GM18517 (cell line): ENCODE measurements around the gene PCDH9.

Experiments used
- ATAC-seq: cut with Tn5 transposase; IDR thresholded peaks from one replicate; pipeline ENCODE4 v1.9.1; 2021; ENCODE audit warnings: mild to moderate bottlenecking, moderate library complexity; ENCODE audit not compliant: unreplicated experiment

PCDH9 gene

GRCh38 chr13:66506051-66506777 lies 723.9 kb downstream of the PCDH9 start:
- no peak for ATAC-seq

GRCh38 chr13:66503890-66504289 lies 726.2 kb downstream of the PCDH9 start:
- no peak for ATAC-seq

GRCh38 chr13:66501181-66501580 lies 729.0 kb downstream of the PCDH9 start:
- no peak for ATAC-seq

DNA sequence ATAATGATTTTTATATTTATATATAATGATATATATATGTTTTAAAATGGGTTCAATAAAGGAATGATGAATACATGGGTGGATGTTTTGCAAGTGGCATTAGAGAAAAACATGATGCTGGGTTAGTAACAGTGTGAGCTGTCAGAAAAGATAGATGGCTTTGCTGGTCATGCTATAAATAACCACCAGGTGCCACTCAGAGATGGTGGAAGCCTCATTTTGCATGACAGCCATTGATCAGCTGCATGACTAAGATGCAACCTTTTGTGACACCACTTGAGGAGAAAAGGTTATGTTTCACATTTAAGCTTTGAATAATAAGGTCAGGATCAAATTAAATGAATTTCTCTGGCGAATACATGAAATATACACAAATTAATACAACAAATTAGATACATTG lies 737.7 kb downstream of the PCDH9 start:
- ATAC-seq: peak; percentile 93

DNA sequence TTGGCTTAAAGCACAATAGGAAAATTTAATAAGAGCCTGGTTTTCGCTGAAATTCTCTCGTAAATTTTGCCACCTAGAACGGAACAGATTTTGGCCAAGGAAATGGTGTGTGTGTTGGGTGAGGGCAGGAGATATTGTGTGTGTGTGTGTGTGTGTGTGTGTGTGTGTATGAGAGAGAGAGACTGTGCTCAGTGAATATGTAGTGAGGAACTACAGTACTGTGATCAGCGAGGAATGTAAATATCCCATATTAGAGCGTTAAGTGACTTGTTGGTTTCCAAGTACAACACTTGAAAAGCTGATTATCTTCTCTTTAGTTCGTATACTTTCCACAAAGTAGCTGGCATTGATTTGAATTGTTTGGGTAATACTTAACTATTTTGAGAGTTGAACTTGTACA lies 738.9 kb downstream of the PCDH9 start:
- ATAC-seq: no peak

GRCh38 chr13:66489586-66489985 lies 740.5 kb downstream of the PCDH9 start:
- ATAC-seq: no peak

DNA sequence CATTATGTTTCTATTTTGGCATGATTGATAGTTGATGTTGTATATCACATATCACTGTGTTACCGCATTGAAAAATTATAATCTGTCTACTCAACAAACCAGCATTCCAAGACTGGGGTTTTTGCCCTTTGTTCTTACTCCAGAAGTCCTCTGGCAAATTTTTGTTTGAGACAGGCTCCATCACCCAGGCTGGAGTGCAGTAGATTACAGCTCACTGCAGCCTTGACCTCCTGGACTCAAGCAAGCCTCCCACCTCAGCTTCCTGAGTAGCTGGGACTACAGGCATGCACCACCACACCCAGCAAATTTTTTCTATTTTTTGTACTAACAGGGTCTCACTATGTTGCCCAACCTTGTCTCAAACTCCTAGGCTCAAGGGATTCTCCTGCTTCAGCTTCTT lies 741.0 kb downstream of the PCDH9 start:
- no peak for ATAC-seq

GRCh38 chr13:66483712-66484111 lies 746.4 kb downstream of the PCDH9 start:
- ATAC-seq: no peak

GRCh38 chr13:66482836-66483235 lies 747.3 kb downstream of the PCDH9 start:
- no peak for ATAC-seq

- ATAC-seq: no peak
These were observed 752.3 kb downstream of the PCDH9 start for GRCh38 chr13:66477816-66478215.

DNA sequence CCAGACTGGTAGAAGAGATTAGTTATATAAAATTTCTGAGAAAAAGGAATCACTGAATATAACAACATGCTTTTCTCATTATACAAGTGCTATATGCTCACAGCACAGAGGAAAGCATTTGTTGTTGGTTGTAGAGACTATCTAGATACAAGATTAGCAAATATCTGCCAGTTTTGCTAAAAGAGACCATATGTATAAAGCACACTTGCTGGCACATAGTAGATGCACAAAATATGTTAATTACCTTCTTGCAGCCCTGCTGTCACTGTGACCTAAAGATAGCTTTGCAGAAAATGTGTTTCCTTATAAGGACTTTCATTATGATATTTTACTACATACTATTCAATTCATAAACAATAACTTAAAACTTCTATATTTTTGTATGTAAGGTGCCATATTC lies 755.1 kb downstream of the PCDH9 start:
- no peak for ATAC-seq

- no peak for ATAC-seq
These were observed 760.4 kb downstream of the PCDH9 start for GRCh38 chr13:66469745-66470144.

DNA sequence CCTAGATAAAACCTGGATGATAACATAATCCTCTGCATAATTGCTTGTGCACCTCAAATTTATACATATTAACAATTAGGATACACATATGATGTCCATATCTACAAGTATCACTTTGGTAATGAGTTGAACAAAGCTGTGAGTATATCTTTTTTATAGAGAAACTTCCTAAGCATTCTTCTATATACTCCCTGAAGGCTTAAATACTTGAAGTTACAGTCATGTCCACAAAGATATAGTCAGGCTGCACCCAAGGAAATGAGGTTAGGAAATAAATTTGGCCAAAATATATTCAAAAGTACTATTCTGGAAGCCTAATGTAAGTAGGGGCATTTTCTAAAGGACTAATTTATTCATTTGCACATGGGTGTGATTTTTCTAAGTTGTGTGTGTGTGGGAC lies 761.5 kb downstream of the PCDH9 start:
- no peak for ATAC-seq

DNA sequence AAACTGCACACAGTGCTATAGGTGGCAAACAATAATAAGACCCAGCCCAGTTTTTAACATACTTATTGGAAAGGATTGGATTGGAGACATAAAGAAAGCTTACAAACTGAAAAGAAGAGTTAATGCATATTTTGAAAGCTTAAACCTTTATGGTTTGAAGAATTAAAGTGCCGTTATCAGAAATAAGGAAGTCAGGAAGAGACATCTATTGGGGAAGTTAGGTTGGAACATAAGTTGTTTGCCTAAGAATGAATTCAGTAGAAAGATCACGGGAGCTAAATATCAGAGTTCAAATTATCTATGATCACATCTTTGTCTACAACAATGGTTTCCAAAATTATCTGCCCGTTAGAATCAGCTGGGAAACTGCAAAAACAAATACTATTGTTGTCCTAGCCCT lies 767.9 kb downstream of the PCDH9 start:
- no peak for ATAC-seq

GRCh38 chr13:66461021-66461420 lies 769.1 kb downstream of the PCDH9 start:
- no peak for ATAC-seq

DNA sequence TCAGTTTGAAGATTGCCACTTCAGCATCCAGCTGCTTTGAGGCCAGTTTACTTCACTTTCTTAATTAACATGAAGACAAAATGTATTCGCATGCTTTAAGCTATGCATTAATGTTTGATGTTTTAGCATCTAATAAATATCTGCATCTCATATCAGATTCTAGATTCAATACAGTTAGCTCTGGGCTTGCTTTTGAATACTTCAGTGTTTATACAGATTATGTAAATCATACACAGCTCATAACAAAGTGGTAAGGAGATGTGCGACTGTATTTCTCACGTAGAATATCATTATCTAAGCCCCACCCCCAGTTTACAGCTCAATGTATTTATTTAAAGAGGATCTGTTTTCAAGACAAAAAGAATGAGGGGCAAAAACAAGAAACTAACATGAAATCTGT lies 770.5 kb downstream of the PCDH9 start:
- ATAC-seq: no peak

GRCh38 chr13:66459143-66459542 lies 771.0 kb downstream of the PCDH9 start:
- ATAC-seq: no peak

- ATAC-seq: no peak
These were observed 783.7 kb downstream of the PCDH9 start for GRCh38 chr13:66446413-66446812.

DNA sequence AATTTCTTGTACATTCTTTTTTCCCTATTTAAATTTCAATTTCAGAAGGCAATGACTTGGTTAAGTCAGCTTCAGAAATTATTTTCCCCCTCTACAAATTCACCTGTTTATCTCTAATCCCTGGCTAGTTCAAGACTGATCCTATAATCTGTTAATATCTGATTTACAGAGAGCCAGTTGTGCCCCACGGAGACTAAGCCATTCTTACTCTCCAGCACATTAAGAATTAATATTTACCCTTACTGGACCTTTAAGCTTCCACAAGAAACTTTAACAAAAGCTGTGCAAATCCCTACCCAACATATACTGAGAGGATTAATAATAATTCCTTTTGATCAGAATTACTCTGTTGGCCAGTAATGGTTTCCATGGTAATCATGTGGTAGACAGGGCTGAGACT lies 786.2 kb downstream of the PCDH9 start:
- ATAC-seq: no peak

DNA sequence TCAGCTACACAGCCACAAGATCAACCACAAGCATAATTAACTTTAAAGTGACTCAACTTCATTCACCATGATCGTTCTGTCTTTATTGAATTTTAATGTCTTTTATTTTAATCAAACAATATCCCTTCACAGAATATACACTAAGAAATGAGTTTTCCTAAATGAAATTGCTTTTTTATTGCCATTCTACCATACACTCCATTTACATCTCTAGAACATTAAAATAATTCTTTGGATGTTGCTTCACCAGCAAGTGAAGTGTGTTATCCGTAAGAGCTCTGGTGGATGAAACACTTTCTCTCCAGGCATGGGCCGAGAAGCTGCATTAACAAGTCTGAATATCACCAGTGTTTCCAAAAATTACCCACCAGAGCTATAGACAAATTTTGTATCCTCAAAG lies 789.2 kb downstream of the PCDH9 start:
- ATAC-seq: no peak

DNA sequence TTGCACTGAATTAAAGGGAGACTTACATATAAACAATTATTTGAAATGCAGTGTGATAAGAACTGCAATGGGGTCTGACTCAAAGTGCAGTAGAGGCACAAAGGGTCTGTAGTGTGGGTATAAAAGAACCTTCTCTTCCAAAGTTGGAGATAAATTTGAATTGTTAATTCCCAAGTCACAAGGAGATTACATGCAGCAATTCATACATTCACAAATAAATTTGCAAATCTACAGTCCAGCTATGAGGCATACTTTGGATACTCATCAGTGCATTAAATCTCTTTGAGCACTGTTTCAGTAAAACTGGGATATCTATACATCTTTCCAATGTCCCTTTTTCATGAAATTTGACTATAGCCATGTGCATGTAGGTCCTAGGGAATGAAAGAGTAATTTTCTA lies 799.4 kb downstream of the PCDH9 start:
- ATAC-seq: no peak

GRCh38 chr13:66430269-66430668 lies 799.9 kb downstream of the PCDH9 start:
- ATAC-seq: no peak

- no peak for ATAC-seq
These were observed 801.0 kb downstream of the PCDH9 start for GRCh38 chr13:66429156-66429555.
